K562 (cell line): ENCODE data around the gene CLASP1. TPM values are rescaled to one million over a fixed set of nuclear protein-coding genes. Genes with fewer than 3 reads are reported as not detected.

Experiments
- ATAC-seq: fragments of 200-7000 bp; cut with Tn5 transposase; 3 replicates; pipeline ENCODE4 v1.9.1; 2020; ENCODE audit warnings: moderate library complexity
- BruUV-seq: library from RNA; stranded (reverse); fragments of 400-500 nt; replicated peaks from 2 replicates; lab custom pipeline; 2021; lab: Mats Ljungman, UMichigan
- CTCF ChIA-PET: fragments of 300-600 bp; formaldehyde crosslinking; extraction: SDS; loops from one replicate; lab custom pipeline; 2021; ENCODE audit warnings: low intra/inter-chr PET ratio; lab: Yijun Ruan, JAX
- POLR2A ChIA-PET: fragments of 300-600, 350-650 bp; sonication (Branson Sonifier 250); formaldehyde crosslinking; extraction: SDS; loops from one replicate; lab custom pipeline; 2021; ENCODE audit warnings: antibody characterized with exemption, inconsistent platforms; lab: Yijun Ruan, JAX
- DNase-seq, 4 experiments: peaks; one replicate each; pipeline versions ENCODE4 v3.0.0 to v3.0.0-alpha.2; 2011 to 2018; ENCODE audit warnings: low spot score in 3 of 4, mixed read lengths in 3 of 4; ENCODE audit errors: extremely low read depth in 1 of 4
- FAIRE-seq: peaks from 2 replicates; lab custom pipeline; 2011; peaks lifted over from hg19 to GRCh38; lab: Jason Lieb, UNC
- H2AFZ ChIP-seq: 2 replicates; pipeline ENCODE4 v1.6.0; 2011; ENCODE audit warnings: low read depth, low read length, control low read depth, inconsistent platforms
- H3K27ac ChIP-seq: fragments of 200-600 bp; 3 replicates; pipeline ENCODE4 v1.8.0; 2011; ENCODE audit warnings: low read depth, mild to moderate bottlenecking, control low read depth, inconsistent platforms, low read length, moderate library complexity, mixed read lengths; ENCODE audit errors: extremely low read depth
- H3K27me3 ChIP-seq, 2 experiments: fragments of 300-600 bp in 1 of 2; 2 replicates in 1 of 2; 3 replicates in 1 of 2; pipeline versions ENCODE4 v1.6.0 to v1.8.0; 2011; ENCODE audit warnings: inconsistent platforms in 2 of 2, low read length in 2 of 2, mild to moderate bottlenecking in 1 of 2, mixed read lengths in 1 of 2, moderate library complexity in 1 of 2; ENCODE audit not compliant: control insufficient read depth in 2 of 2, insufficient read depth in 2 of 2
- H3K36me3 ChIP-seq: fragments of 300-600 bp; 3 replicates; pipeline ENCODE4 v1.8.0; 2011; ENCODE audit warnings: mild to moderate bottlenecking, low read length, inconsistent platforms; ENCODE audit not compliant: control insufficient read depth, insufficient read depth
- H3K4me1 ChIP-seq, 2 experiments: fragments of 200-600 bp in 1 of 2; replicated peaks in 1 of 2; 2 replicates in 1 of 2; 3 replicates in 1 of 2; pipeline versions ENCODE4 v1.5.1 to v1.8.0; 2011; ENCODE audit warnings: inconsistent platforms in 2 of 2, low read length in 2 of 2, mild to moderate bottlenecking in 1 of 2, mixed read lengths in 1 of 2, moderate library complexity in 1 of 2; ENCODE audit not compliant: control insufficient read depth in 2 of 2, insufficient read depth in 2 of 2
- H3K4me2 ChIP-seq: 2 replicates; pipeline ENCODE4 v1.6.1; 2011; ENCODE audit warnings: low read length, control low read depth, inconsistent platforms, mixed read lengths; ENCODE audit not compliant: insufficient read depth
- H3K4me3 ChIP-seq: fragments of 200-600 bp; sonication (generic), shearing (Covaris generic); 2 replicates; pipeline ENCODE4 v1.5.1; 2016; ENCODE audit warnings: control low read depth, inconsistent platforms
- H3K79me2 ChIP-seq: fragments of 200-600 bp; 3 replicates; pipeline ENCODE4 v1.8.0; 2011; ENCODE audit warnings: low read length, inconsistent platforms; ENCODE audit not compliant: control insufficient read depth, insufficient read depth
- H3K9ac ChIP-seq, 2 experiments: 2 replicates each; pipeline versions ENCODE4 v1.6.0 to v1.6.1; 2011; ENCODE audit warnings: low read depth in 2 of 2, low read length in 2 of 2, control low read depth in 1 of 2, inconsistent platforms in 1 of 2, mild to moderate bottlenecking in 1 of 2, mixed read lengths in 1 of 2; ENCODE audit not compliant: insufficient read depth in 1 of 2
- H3K9me1 ChIP-seq: one replicate; pipeline ENCODE4 v1.6.0; 2011; ENCODE audit warnings: inconsistent platforms, mild to moderate bottlenecking, low read length, moderate library complexity; ENCODE audit not compliant: control insufficient read depth, insufficient read depth
- H3K9me3 ChIP-seq: replicated peaks from 2 replicates; pipeline ENCODE4 v1.5.1; 2011; ENCODE audit warnings: low read depth, low read length, inconsistent platforms; ENCODE audit not compliant: control insufficient read depth, insufficient read depth
- H4K20me1 ChIP-seq: replicated peaks from 2 replicates; pipeline ENCODE4 v1.6.1; 2011; ENCODE audit warnings: low read length, inconsistent platforms, mixed read lengths; ENCODE audit not compliant: control insufficient read depth, insufficient read depth
- ADNP ChIP-seq: fragments of 200-800 bp; sonication (Bioruptor generic); IDR thresholded peaks from 2 replicates; pipeline ENCODE4 v1.6.1; 2016; ENCODE audit warnings: missing genetic modification characterization, missing compliant biosample characterization
- ARID1B ChIP-seq: fragments of 450-650 bp; IDR thresholded peaks from 2 replicates; pipeline ENCODE4 v1.6.1; 2016; ENCODE audit warnings: antibody characterized with exemption, mild to moderate bottlenecking, inconsistent platforms
- FOSL1 ChIP-seq: fragments of 200-800 bp; sonication (Bioruptor generic); conservative IDR thresholded peaks from 2 replicates; pipeline ENCODE4 v1.6.1; 2016; ENCODE audit warnings: missing genetic modification characterization, missing compliant biosample characterization
- NCOR1 ChIP-seq: fragments of 450-650 bp; IDR thresholded peaks from 2 replicates; pipeline ENCODE4 v1.6.1; 2016; ENCODE audit warnings: mild to moderate bottlenecking, moderate library complexity
- SREBF1 ChIP-seq: fragments of 150-350 bp; IDR thresholded peaks from 2 replicates; pipeline ENCODE4 v1.6.1; 2014; ENCODE audit warnings: antibody characterized with exemption, low read depth, low read length, borderline replicate concordance
- SRSF1 ChIP-seq: fragments of 200-400 bp; formaldehyde crosslinking; IDR thresholded peaks from 2 replicates; pipeline ENCODE4 v1.6.1; 2017; ENCODE audit warnings: mild to moderate bottlenecking, low read depth, low read length, moderate library complexity
- TEAD4 ChIP-seq, 2 experiments: sonication (generic) in 1 of 2; formaldehyde crosslinking in 1 of 2; IDR thresholded peaks; 2 replicates each; pipeline versions ENCODE4 v1.6.1 to v1.8.0; 2012 to 2022; ENCODE audit warnings: borderline replicate concordance in 1 of 2, inconsistent platforms in 1 of 2, low read length in 1 of 2, mild to moderate bottlenecking in 1 of 2, missing genetic modification reagents in 1 of 2
- WGBS: fragments of 100-300 bp; shearing (Covaris generic); methylation state at CpG from one replicate; pipeline ENCODE4 v1.1.6; 2016; ENCODE audit warnings: low coverage, mixed read lengths; ENCODE audit not compliant: insufficient coverage; ENCODE audit errors: missing lambda C conversion rate; 5-methylcytosine and 5-hydroxymethylcytosine counted together
- in situ Hi-C: fragments of 300-500 bp; cut with MboI; formaldehyde crosslinking; loops from 4 replicates; pipeline ENCODE4 v1.15.0; 2018; ENCODE audit warnings: inconsistent platforms, mixed read lengths
- intact Hi-C: fragments of 100-400 bp; cut with micrococcal nuclease; formaldehyde crosslinking; loops from 2 replicates; pipeline ENCODE4 v1.14.2; 2022
- polyA plus RNA-seq, 8 experiments: library from polyadenylated mRNA; depleted of rRNA in 4 of 8; stranded (reverse) in 5 of 8; unstranded in 3 of 8; fragments of >200 nt; fragmentation: Nextera tagmentation in 2 of 8; fragmentation: Illumina TruSeq in 1 of 8; extraction: Ambion mirVana in 2 of 8; extraction: Trizol in 1 of 8; gene quantifications; 2 replicates each; pipeline versions ENCODE4 v1.2.1 to v1.2.3, GENCODE V29; 2011 to 2014; ENCODE audit warnings: inconsistent platforms in 1 of 8, missing spikeins in 1 of 8
- total RNA-seq, 7 experiments: library from RNA; depleted of rRNA in 6 of 7; stranded (reverse); fragments of >200 nt in 6 of 7; fragmentation: Illumina TruSeq in 2 of 7; extraction: Trizol in 2 of 7; gene quantifications; 2 replicates each; pipeline versions ENCODE4 v1.2.1 to v1.2.3, GENCODE V29; 2011 to 2021; ENCODE audit warnings: low replicate concordance in 1 of 7
- TF ChIP-seq, protein P1 (sequence below): fragments of 250-450 bp; sonication (Bioruptor Pico); IDR thresholded peaks from 2 replicates; pipeline ENCODE4 v1.8.0; 2022; ENCODE audit warnings: inconsistent platforms
- TF ChIP-seq, protein P2 (sequence below): fragments of 450-650 bp; IDR thresholded peaks from 2 replicates; pipeline ENCODE4 v1.6.1; 2016
- TF ChIP-seq, protein P3 (sequence below): fragments of 450-650 bp; formaldehyde crosslinking; IDR thresholded peaks from 2 replicates; pipeline ENCODE4 v1.4.0; 2022; ENCODE audit warnings: missing genetic modification characterization
- TF ChIP-seq, protein P4 (sequence below): fragments of 450-650 bp; IDR thresholded peaks from 2 replicates; pipeline ENCODE4 v1.6.1; 2014; ENCODE audit warnings: low read depth, mild to moderate bottlenecking, moderate library complexity, borderline replicate concordance

Gene CLASP1
- total and polyA plus RNA-seq, 9 of the 15 experiments (the other 6 are each of a cell fraction or from before 2014, with no cell fraction given): 1.7 to 40.3 (median 20.7) TPM

DNA sequence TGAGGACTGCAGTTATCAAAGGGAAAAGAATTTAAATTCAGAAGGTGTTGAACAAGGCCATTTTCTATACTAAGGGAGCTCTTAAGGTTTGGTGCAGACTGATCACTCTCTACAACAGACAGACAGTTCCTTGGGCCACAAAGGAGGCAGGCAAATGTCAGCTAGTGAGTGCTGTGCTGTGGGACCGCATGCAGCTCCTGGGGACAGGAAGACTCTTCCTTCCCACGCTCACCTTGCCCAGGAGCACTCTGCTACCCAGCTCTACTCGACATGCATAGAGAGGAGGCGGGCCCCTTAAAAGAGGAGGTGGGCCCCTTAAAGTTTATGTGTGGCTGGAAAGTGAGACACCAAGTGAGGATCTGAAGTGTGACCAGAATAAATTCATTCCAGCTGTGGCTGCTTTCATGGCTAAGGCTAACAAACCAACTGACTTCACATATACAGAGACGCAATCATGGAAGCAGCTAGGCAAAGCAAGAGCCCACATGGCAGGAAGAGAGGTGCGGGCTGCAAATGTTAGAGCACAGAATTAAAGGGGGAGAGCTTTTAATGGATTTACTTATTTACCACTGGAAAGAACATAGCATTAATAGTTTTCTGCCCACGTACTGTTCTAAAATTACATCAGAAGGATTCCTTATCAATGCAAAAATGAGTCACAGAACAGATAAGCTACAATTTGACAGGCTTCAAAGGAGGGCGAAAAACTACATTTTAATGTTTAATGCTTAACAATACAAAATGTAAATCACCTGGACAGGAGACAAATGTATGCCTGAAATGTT, 220.0 kb downstream of the CLASP1 start (continued):
- TF ChIP-seq ARID1B (peak; percentile 73), SREBF1 (no peak), ADNP (tag) (no peak)
- TF ChIP-seq, protein P1, sequence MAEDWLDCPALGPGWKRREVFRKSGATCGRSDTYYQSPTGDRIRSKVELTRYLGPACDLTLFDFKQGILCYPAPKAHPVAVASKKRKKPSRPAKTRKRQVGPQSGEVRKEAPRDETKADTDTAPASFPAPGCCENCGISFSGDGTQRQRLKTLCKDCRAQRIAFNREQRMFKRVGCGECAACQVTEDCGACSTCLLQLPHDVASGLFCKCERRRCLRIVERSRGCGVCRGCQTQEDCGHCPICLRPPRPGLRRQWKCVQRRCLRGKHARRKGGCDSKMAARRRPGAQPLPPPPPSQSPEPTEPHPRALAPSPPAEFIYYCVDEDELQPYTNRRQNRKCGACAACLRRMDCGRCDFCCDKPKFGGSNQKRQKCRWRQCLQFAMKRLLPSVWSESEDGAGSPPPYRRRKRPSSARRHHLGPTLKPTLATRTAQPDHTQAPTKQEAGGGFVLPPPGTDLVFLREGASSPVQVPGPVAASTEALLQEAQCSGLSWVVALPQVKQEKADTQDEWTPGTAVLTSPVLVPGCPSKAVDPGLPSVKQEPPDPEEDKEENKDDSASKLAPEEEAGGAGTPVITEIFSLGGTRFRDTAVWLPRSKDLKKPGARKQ (CRISPR knock-in tag): no peak
- TF ChIP-seq, protein P2, sequence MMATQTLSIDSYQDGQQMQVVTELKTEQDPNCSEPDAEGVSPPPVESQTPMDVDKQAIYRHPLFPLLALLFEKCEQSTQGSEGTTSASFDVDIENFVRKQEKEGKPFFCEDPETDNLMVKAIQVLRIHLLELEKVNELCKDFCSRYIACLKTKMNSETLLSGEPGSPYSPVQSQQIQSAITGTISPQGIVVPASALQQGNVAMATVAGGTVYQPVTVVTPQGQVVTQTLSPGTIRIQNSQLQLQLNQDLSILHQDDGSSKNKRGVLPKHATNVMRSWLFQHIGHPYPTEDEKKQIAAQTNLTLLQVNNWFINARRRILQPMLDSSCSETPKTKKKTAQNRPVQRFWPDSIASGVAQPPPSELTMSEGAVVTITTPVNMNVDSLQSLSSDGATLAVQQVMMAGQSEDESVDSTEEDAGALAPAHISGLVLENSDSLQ: peak; percentile 58
- TF ChIP-seq, all 486 proteins: peak for 20

DNA sequence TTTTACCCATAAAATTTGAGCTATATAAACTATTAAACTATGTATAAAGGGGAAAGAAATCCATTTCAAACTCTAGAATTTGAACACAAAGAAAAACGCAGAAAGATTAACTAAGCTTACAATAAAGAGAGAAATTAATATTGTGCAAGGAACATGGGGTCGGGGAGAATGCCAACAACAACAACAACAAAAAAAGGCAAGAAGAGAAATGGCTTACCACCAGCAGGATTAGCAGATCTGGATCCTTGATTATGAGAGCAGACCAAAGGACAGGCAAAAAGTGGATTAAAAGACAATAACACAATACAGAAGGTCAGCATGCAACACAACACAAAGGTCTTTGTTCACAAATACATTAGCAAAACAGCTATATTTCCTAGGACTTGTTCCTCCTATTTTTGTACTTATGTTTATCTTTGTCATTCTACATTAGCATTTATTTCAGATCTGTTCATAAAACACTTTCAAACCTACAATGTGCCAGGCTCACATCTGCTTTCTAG, 222.0 kb downstream of the CLASP1 start:
- in situ Hi-C loops: no loop called here
- H4K20me1 ChIP-seq: no peaks in the 10 kb centered on the region
- ChIA-PET POLR2A (interaction anchor here (0.7 kb wide), 1 partner anchor 220 kb away, joined by 4 read pairs; no protein-coding TSS in a partner anchor), CTCF (no interaction called here)
- no peak for FAIRE-seq
- H3K79me2 ChIP-seq: no peaks in the 10 kb centered on the region
- intact Hi-C loops: no loop called here
- no peak overlapping the region for H3K4me3 ChIP-seq
- H3K27ac ChIP-seq: no peak overlapping the region
- WGBS: 58% methylated on average over 2 of the region's 2 CpGs
- no peak overlapping the region for H2AFZ ChIP-seq
- H3K27me3 ChIP-seq: no peaks in the 10 kb centered on the region
- H3K4me1 ChIP-seq: peaks cover 4 to 12% of the 10 kb centered on the region in 2 experiments; a peak in 3 of 5 replicates
- no peak for ATAC-seq
- H3K4me2 ChIP-seq: no peak overlapping the region
- H3K9ac ChIP-seq: no peak overlapping the region
- H3K9me1 ChIP-seq: no peaks in the 10 kb centered on the region
- no peak for DNase-seq
- TF ChIP-seq TEAD4 (IDR thresholded peaks at IDR 0.05; ENCODE audit: low read length) (no peak), TEAD4 (CRISPR knock-in tag; IDR thresholded peaks at IDR 0.05; ENCODE audit: borderline replicate concordance) (no peak), NCOR1 (no peak), FOSL1 (no peak), SRSF1 (no peak)
- TF ChIP-seq, protein P3, sequence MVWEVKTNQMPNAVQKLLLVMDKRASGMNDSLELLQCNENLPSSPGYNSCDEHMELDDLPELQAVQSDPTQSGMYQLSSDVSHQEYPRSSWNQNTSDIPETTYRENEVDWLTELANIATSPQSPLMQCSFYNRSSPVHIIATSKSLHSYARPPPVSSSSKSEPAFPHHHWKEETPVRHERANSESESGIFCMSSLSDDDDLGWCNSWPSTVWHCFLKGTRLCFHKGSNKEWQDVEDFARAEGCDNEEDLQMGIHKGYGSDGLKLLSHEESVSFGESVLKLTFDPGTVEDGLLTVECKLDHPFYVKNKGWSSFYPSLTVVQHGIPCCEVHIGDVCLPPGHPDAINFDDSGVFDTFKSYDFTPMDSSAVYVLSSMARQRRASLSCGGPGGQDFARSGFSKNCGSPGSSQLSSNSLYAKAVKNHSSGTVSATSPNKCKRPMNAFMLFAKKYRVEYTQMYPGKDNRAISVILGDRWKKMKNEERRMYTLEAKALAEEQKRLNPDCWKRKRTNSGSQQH (CRISPR knock-in tag): no peak
- TF ChIP-seq, protein P4, sequence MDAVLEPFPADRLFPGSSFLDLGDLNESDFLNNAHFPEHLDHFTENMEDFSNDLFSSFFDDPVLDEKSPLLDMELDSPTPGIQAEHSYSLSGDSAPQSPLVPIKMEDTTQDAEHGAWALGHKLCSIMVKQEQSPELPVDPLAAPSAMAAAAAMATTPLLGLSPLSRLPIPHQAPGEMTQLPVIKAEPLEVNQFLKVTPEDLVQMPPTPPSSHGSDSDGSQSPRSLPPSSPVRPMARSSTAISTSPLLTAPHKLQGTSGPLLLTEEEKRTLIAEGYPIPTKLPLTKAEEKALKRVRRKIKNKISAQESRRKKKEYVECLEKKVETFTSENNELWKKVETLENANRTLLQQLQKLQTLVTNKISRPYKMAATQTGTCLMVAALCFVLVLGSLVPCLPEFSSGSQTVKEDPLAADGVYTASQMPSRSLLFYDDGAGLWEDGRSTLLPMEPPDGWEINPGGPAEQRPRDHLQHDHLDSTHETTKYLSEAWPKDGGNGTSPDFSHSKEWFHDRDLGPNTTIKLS: no peak
- TF ChIP-seq, all 486 proteins: peak for 0
- BruUV-seq: no TSS peak
- H3K36me3 ChIP-seq: peaks cover 52% of the 10 kb centered on the region
- H3K9me3 ChIP-seq: no peaks in the 10 kb centered on the region
